GM19438 (cell line): ENCODE measurements around the gene DNAJC1.
"Not testable (repeated sequence)": the region's sequence is repeated elsewhere in the genome, so short reads cannot be mapped to it uniquely, and the experiment has no call there.

Experiments
- ATAC-seq: cut with Tn5 transposase; IDR thresholded peaks from one replicate; pipeline ENCODE4 v1.9.1; 2021; ENCODE audit warnings: low read depth; ENCODE audit not compliant: unreplicated experiment

Gene DNAJC1

GRCh38 chr10:21919906-21920305 is 83.6 kb downstream of the DNAJC1 start:
- ATAC-seq, result no peak

- no peak for ATAC-seq
These were observed 84.4 kb downstream of the DNAJC1 start for GRCh38 chr10:21919117-21919516.

DNA sequence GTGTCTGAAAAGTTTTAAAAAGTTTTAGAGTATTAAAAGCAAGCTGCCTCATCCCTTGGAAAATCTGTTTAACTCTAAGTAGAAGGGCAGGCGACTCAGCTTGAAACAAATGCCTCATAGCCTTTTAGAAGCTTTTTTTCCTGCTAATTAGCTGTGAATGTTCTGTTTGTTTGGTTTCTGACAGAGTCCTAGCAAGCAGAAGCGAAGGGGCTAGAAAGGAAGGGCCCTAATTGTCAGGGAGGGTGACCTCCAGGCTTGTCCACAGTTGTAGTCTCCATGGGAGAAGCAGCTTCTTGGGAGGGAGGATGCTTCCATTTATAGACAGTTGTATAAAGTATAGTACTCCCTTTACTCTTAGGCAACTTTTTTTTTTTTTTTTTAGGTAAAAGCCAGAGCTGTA is 90.9 kb downstream of the DNAJC1 start:
- no peak for ATAC-seq

- ATAC-seq, result no peak
These were observed 92.7 kb downstream of the DNAJC1 start for GRCh38 chr10:21910798-21911197.

GRCh38 chr10:21907436-21907835 is 96.1 kb downstream of the DNAJC1 start:
- no peak for ATAC-seq

- no peak for ATAC-seq
These were observed 98.6 kb downstream of the DNAJC1 start for GRCh38 chr10:21904930-21905329.

DNA sequence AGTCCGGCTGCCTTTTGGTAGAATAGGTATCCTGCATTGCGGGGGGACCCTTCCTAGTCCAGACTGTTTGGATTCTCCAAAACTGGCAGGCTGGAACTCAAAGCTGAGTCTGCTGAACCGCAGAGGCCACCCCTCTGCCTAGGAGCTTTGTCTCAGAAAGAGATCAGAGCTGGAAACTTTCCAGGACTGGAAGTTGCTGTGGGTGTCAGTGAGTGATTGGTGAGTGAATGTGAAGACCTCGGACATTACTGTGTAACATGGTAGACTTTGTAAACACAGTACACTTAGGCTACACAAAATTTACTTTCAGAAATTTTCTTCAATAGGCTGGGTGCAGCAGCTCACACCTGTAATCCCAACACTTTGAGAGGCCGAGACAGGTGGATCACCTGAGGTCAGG is 103.8 kb downstream of the DNAJC1 start:
- no peak for ATAC-seq

GRCh38 chr10:21895932-21896331 is 107.6 kb downstream of the DNAJC1 start:
- ATAC-seq, result no peak

DNA sequence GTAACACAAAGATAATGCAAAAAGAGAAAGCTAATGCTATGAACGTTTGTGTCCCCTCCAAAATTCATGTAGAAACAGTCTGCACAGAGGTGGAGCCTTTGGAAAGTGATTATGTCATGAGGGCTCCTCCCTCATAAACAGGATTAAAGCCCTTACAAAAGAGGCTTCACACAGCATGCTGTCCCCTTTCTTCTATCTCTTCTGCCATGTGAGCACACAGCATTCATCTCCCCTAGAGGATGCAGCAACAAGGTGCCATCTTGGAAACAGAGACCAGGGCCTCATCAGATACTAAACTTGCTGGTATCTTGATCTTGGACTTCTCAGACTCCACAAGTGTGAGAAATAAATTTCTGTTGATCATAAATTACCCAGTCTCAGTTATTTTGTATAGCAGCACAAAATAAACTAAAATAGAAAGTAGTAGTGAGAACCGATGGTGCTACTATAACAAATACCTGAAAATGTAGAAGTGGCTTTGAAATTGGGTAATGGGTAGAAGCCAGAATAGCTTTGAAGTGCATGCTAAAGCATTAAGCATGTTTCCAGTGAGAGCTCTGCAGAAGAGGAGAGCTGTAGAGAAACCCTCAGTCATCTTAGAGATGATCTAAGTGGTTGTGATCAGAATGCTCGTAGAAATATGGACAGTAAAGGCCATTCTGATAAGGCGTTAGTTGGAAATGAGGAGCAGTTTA is 108.7 kb downstream of the DNAJC1 start:
- ATAC-seq, result no peak

DNA sequence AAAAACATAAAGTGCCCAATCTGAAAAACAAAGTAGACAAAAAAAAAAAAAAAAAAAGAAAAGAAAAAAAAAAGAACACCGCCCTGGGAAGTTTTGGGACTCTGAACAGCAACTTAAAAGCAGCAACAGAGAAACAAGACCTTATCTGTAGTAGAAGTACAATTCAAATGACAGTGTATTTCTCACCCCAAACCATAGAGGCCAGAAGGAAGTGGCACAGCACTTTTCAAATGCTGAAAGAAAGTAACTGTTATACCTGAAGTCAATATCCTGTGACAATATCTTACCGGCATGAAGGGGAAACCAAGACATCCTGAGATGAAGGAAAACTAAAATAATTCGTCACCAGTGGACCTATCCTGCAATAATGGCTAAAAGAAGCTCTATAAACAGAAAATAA is 112.1 kb downstream of the DNAJC1 start:
- ATAC-seq, result no peak

GRCh38 chr10:21889477-21890275 is 113.9 kb downstream of the DNAJC1 start:
- ATAC-seq, result no peak

GRCh38 chr10:21888959-21889358 is 114.6 kb downstream of the DNAJC1 start:
- ATAC-seq, result peak; percentile 93

GRCh38 chr10:21885940-21886339 is 117.6 kb downstream of the DNAJC1 start:
- ATAC-seq, result no peak

GRCh38 chr10:21873198-21873597 is 130.3 kb downstream of the DNAJC1 start:
- no peak for ATAC-seq

DNA sequence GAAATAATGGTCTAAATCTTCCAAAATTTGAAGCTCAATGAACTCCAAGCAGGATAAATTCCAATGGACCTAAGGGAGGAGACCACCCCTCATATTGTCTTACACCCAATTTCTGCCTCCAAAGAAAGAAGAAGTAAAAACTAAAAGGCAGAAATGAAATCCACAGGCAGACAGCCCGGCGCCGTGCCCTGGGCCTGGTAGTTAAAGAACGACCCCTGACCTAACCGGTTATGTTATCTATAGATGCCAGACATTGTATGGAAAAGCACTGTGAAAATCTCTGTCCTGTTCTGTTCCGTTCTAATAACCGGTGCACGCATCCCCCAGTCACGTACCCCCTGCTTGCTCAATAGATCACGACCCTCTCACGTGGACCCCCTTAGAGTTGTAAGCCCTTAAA is 130.8 kb downstream of the DNAJC1 start:
- ATAC-seq, result not testable (repeated sequence)

DNA sequence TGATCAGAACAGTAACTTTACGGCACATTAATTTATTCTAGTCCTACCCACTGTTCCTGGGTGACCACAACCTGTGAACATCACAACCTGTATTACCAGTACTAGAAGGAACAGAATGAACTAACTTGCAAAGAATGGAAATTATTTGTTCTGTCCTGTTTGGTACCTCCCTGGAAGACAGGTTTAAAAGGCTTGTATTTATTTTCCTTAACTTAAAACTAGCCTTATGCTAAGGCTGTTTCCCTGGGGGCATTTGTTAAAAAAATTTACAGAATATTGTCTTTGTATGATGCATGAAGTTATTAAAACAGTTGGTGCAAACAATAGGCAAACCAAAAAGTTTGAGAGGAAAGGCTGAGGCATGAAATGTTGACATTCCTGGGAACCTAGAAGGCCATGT is 132.7 kb downstream of the DNAJC1 start:
- ATAC-seq, result no peak

DNA sequence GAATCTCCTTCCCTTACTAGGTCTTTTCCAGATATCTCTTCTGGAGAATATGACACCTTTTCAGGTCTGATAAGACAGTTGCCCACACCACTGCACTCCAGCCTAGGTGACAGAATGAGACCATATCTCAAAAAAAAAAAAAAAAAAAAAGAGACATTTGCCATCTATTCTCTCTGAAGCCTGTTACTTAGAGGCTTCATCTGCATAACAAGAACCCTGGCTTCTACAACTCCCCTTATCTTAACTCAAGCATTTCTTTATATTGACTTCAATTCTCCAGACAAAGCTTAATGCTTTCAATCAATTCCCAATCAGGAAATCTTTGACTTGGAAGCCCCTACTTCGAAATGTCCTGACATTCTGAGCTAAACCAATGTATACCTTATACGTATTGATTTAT is 134.4 kb downstream of the DNAJC1 start:
- ATAC-seq, result not testable (repeated sequence)

- ATAC-seq, result no peak
These were observed 142.8 kb downstream of the DNAJC1 start for GRCh38 chr10:21860718-21861117.

DNA sequence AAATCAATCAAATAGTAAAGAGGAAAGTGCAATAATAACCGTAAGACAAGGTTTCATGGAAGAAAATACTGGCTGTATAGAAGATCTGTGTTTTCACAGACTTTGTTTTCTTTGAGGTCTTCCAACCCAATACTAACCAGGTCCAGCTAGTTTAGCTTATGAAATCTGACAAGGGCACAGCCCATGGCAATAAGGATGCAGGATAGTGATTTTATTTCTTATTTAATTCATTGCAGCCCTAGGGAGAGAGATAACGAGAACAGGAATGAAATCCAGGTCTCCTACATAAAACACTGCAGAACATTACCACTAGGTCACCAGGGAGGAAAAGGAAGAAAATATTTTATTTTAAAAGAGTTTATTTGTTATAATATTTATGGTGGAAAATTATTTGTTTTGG is 145.1 kb downstream of the DNAJC1 start:
- no peak for ATAC-seq

DNA sequence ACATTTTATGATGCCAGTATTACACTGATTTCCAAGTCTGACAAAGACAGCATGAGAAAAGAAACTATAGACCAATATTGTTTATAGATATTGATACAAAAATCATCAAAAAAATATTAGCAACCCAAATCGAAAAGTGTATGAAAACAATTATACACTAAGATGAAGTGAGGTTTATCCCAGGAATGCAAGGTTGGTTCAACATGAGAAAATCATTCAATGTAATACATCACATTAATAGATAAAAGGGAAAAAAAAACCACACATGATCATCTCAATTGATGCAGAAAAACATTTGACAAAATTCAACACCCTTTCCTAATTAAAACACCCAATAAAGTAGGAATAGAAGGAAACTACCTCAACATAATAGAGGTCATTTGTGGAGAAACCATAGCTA is 153.9 kb downstream of the DNAJC1 start:
- ATAC-seq, result no peak

GRCh38 chr10:21843645-21844044 is 159.9 kb downstream of the DNAJC1 start:
- no peak for ATAC-seq

DNA sequence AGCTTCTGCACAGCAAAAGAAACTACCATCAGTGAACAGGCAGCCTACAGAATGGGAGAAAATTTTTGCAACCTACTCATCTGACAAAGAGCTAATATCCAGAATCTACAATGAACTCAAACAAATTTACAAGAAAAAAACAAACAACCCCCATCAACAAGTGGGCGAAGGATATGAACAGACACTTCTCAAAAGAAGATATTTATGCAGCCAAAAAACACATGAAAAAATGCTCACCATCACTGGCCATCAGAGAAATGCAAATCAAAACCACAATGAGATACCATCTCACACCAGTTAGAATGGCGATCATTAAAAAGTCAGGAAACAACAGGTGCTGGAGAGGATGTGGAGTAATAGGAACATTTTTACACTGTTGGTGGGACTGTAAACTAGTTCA is 162.3 kb downstream of the DNAJC1 start:
- not testable (repeated sequence) for ATAC-seq
